Lower leg skin (tissue), 3 donors: Measurements from ENCODE around the gene TET2.

Experiments used
- CTCF ChIP-seq, 3 donors: fragments of 450-650 bp; IDR thresholded peaks; one replicate each; pipeline ENCODE4 v1.5.1; 2016; ENCODE audit warnings: antibody characterized with exemption in 3 of 3, mild to moderate bottlenecking in 3 of 3, moderate library complexity in 2 of 3
- POLR2A ChIP-seq, 2 donors: fragments of 450-650 bp; IDR thresholded peaks; one replicate each; pipeline ENCODE4 v1.6.1; 2016 to 2017; ENCODE audit warnings: antibody characterized with exemption in 2 of 2, mild to moderate bottlenecking in 1 of 2, moderate library complexity in 1 of 2

- TF ChIP-seq CTCF (IDR thresholded peaks at IDR 0.05) (no peak), POLR2A (IDR thresholded peaks at IDR 0.05) (no peak)
These were observed 40.1 kb downstream of the TET2 start for GRCh38 chr4:105186701-105187161.
